ENCODE measurements around the gene DHX16. TPM values are rescaled to one million over a fixed set of nuclear protein-coding genes. Genes with fewer than 3 reads are reported as not detected.
A peak's percentile ranks its signal among the peaks of the same experiment; 100 is the strongest.

The DHX16 gene
- total and polyA plus RNA-seq, 9 of the 15 experiments (the other 6 are each of a cell fraction or from before 2014, with no cell fraction given): 14.6 to 66.1 (median 47.5) TPM

- no peak for TF ChIP-seq UBTF (IDR thresholded peaks at IDR 0.05; ENCODE audit: borderline replicate concordance in 1 of 2, low read depth in 2 of 2, low read length in 2 of 2)
- TF ChIP-seq SMAD1 (IDR thresholded peaks at IDR 0.05; ENCODE audit: low read depth, low read length, partially characterized antibody): no peak
- no peak for TF ChIP-seq ETV6 (IDR thresholded peaks at IDR 0.05; ENCODE audit: borderline replicate concordance in 1 of 2, low read depth in 2 of 2, low read length in 1 of 2)
- no peak for TF ChIP-seq ETV6 (CRISPR knock-in tag; IDR thresholded peaks at IDR 0.05; ENCODE audit: borderline replicate concordance)
- TF ChIP-seq HNRNPH1 (optimal IDR thresholded peaks at IDR 0.05; ENCODE audit: low read depth, low read length): peak; percentile 88
- peak; percentile 75 for TF ChIP-seq PML (IDR thresholded peaks at IDR 0.05; ENCODE audit: low read length)
- peak; percentile 64; the same call in 1 of the 2 replicates for TF ChIP-seq TAF7 (tag; IDR thresholded peaks at IDR 0.05)
- TF ChIP-seq HDAC2 (IDR thresholded peaks at IDR 0.05): no peak; the same call in 1 of the 2 replicates
- TF ChIP-seq AFF4 (CRISPR knock-in tag; IDR thresholded peaks at IDR 0.05): peak; percentile 23; the same call in 1 of the 2 replicates
- TF ChIP-seq NR3C1 (CRISPR knock-in tag; IDR thresholded peaks at IDR 0.05): no peak
- TF ChIP-seq RAD21 (CRISPR knock-in tag; conservative IDR thresholded peaks at IDR 0.05 in 1 of 2, IDR thresholded peaks at IDR 0.05 in 1 of 2): no peak
- TF ChIP-seq TEAD4 (IDR thresholded peaks at IDR 0.05; ENCODE audit: low read length): peak; percentile 66
- no peak for TF ChIP-seq TEAD4 (CRISPR knock-in tag; IDR thresholded peaks at IDR 0.05; ENCODE audit: borderline replicate concordance)
- TF ChIP-seq THAP12 (CRISPR knock-in tag; IDR thresholded peaks at IDR 0.05): peak; percentile 81
- TF ChIP-seq TEAD1 (CRISPR knock-in tag; IDR thresholded peaks at IDR 0.05): peak; percentile 31 to 97; a peak in 2 of 4 replicates
- peak; percentile 92 for TF ChIP-seq NKRF (IDR thresholded peaks at IDR 0.05; ENCODE audit: borderline replicate concordance)
These were observed 48.6 kb upstream of the DHX16 start (continued) for GRCh38 chr6:30721198-30722024.

Measured in K562 (cell line).